Gastrocnemius medialis (tissue), 4 donors: ENCODE results near the gene MYD88. TPM values are rescaled to one million over a fixed set of nuclear protein-coding genes. Genes with fewer than 3 reads are reported as not detected.

Source experiments
- ATAC-seq, 2 donors: fragments of 150-250 bp; one replicate each; pipeline ENCODE4 v1.9.1; 2016
- DNase-seq, 2 donors: peaks; one replicate each; pipeline ENCODE4 v3.0.0-alpha.2; 2019
- H3K27ac ChIP-seq, 4 donors: fragments of 200-600 bp; sonication (generic); 1 replicate in 1 of 4; 2 replicates in 3 of 4; pipeline ENCODE4 v1.5.1; 2016 to 2018; ENCODE audit warnings: mild to moderate bottlenecking in 2 of 4, moderate library complexity in 1 of 4
- H3K27me3 ChIP-seq, 3 donors: fragments of 200-600 bp; sonication (generic) in 2 of 3; 1 replicate in 1 of 3; 2 replicates in 2 of 3; pipeline versions ENCODE4 v1.5.1 to v1.6.0; 2016 to 2019; ENCODE audit warnings: mild to moderate bottlenecking in 1 of 3, moderate library complexity in 1 of 3
- H3K36me3 ChIP-seq, 2 donors: fragments of 200-600 bp; sonication (generic) in 1 of 2; one replicate each; pipeline ENCODE4 v1.5.1; 2017 to 2018
- H3K4me1 ChIP-seq, 2 donors: fragments of 200-600 bp; sonication (generic) in 1 of 2; one replicate each; pipeline ENCODE4 v1.5.1; 2016 to 2017; ENCODE audit warnings: mild to moderate bottlenecking in 2 of 2
- H3K4me3 ChIP-seq, 4 donors: fragments of 200-600 bp; sonication (generic) in 3 of 4; 1 replicate in 1 of 4; 2 replicates in 3 of 4; pipeline ENCODE4 v1.5.1; 2016 to 2019; ENCODE audit warnings: mild to moderate bottlenecking in 2 of 4
- H3K9me3 ChIP-seq, 3 donors: fragments of 200-600 bp; sonication (generic) in 2 of 3; 1 replicate in 1 of 3; 2 replicates in 2 of 3; pipeline ENCODE4 v1.5.1; 2016 to 2019
- POLR2A ChIP-seq, 2 donors: fragments of 450-650 bp; IDR thresholded peaks; one replicate each; pipeline ENCODE4 v1.6.1; 2017; ENCODE audit warnings: antibody characterized with exemption in 2 of 2, mild to moderate bottlenecking in 2 of 2, moderate library complexity in 2 of 2
- in situ Hi-C, 4 donors: fragments of 200-750 bp; cut with MboI; loops; one replicate each; pipeline versions ENCODE4 v1.15.0 to v1.8.0; 2017; ENCODE audit warnings: low sequenced_read_pairs in 4 of 4
- intact Hi-C: fragments of 100-400 bp; cut with DNase I; formaldehyde crosslinking; loops from one replicate; pipeline ENCODE4 v1.15.1; 2023; ENCODE audit warnings: low total_unique reads
- total RNA-seq, 4 donors: library from RNA; depleted of rRNA; stranded (reverse); fragments of >200 nt; gene quantifications; one replicate each; pipeline versions ENCODE4 v1.1.0 to v1.2.3, GENCODE V29; 2016
- TF ChIP-seq, protein P1 (sequence below), 5 experiments: fragments of 450-650 bp in 3 of 5; fragments of 200-600 bp in 2 of 5; sonication (generic) in 2 of 5; IDR thresholded peaks in 4 of 5; conservative IDR thresholded peaks in 1 of 5; 1 replicate in 4 of 5; 2 replicates in 1 of 5; pipeline ENCODE4 v1.5.1; 2016 to 2019; ENCODE audit warnings: antibody characterized with exemption in 5 of 5, mild to moderate bottlenecking in 3 of 5, moderate library complexity in 3 of 5

Gene MYD88
- total RNA-seq, 4 donors from 2014 or later: 2.1 to 6.6 (median 3.3) TPM

GRCh38 chr3:38153221-38153620 lies 14.8 kb downstream of the MYD88 start:
- Histone ChIP-seq H3K36me3 (no peaks in the 10 kb centered on the region), H3K4me1 (no peaks in the 10 kb centered on the region), H3K27ac (no peak overlapping the region), H3K9me3 (no peaks in the 10 kb centered on the region), H3K27me3 (no peaks in the 10 kb centered on the region), H3K4me3 (no peak overlapping the region)
- no peak for DNase-seq
- intact Hi-C loops: no loop called here
- TF ChIP-seq POLR2A (IDR thresholded peaks at IDR 0.05): no peak
- TF ChIP-seq, protein P1, sequence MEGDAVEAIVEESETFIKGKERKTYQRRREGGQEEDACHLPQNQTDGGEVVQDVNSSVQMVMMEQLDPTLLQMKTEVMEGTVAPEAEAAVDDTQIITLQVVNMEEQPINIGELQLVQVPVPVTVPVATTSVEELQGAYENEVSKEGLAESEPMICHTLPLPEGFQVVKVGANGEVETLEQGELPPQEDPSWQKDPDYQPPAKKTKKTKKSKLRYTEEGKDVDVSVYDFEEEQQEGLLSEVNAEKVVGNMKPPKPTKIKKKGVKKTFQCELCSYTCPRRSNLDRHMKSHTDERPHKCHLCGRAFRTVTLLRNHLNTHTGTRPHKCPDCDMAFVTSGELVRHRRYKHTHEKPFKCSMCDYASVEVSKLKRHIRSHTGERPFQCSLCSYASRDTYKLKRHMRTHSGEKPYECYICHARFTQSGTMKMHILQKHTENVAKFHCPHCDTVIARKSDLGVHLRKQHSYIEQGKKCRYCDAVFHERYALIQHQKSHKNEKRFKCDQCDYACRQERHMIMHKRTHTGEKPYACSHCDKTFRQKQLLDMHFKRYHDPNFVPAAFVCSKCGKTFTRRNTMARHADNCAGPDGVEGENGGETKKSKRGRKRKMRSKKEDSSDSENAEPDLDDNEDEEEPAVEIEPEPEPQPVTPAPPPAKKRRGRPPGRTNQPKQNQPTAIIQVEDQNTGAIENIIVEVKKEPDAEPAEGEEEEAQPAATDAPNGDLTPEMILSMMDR (IDR thresholded peaks at IDR 0.05 in 4 of 5, conservative IDR thresholded peaks at IDR 0.05 in 1 of 5): no peak
- in situ Hi-C loops: no loop called here
- no peak for ATAC-seq

DNA sequence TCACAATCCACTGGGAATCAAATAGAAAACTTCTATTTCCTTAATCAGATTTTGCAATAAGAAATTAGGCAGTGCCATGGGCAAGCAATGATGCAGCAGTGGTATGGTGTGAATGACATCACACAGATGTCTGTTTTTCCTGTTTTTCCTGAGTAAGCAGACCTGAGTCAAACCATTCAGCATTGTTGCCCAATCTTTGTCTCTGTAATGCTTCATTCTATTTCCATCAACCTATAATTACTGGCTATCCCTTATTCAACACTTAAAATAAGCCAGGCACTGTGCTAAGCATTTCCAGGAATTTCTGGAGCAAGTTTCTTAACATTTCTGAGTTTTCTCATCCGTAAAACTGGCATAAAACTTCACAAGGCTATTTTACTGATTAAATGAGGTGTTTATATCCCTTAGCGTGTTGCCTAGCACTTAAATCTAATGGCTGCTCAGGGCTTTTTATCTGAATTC lies 15.6 kb downstream of the MYD88 start:
- Histone ChIP-seq H3K36me3 (no peaks in the 10 kb centered on the region), H3K27me3 (no peaks in the 10 kb centered on the region), H3K4me1 (no peaks in the 10 kb centered on the region), H3K9me3 (no peaks in the 10 kb centered on the region), H3K27ac (no peak overlapping the region), H3K4me3 (no peak overlapping the region)
- DNase-seq (no peak), ATAC-seq (no peak)
- intact Hi-C loops: no loop called here
- TF ChIP-seq, protein P1 (IDR thresholded peaks at IDR 0.05 in 4 of 5, conservative IDR thresholded peaks at IDR 0.05 in 1 of 5): no peak
- no peak for TF ChIP-seq POLR2A (IDR thresholded peaks at IDR 0.05)
- in situ Hi-C loops: no loop called here

- H3K36me3 ChIP-seq: no peaks in the 10 kb centered on the region
- intact Hi-C loops (no loop called here), in situ Hi-C loops (no loop called here)
- no peaks in the 10 kb centered on the region for H3K27me3 ChIP-seq
- H3K4me3 ChIP-seq: no peak overlapping the region
- H3K9me3 ChIP-seq: no peaks in the 10 kb centered on the region
- no peaks in the 10 kb centered on the region for H3K4me1 ChIP-seq
- ATAC-seq (no peak), DNase-seq (no peak)
- H3K27ac ChIP-seq: no peak overlapping the region
- TF ChIP-seq, protein P1 (IDR thresholded peaks at IDR 0.05 in 4 of 5, conservative IDR thresholded peaks at IDR 0.05 in 1 of 5): no peak
- TF ChIP-seq POLR2A (IDR thresholded peaks at IDR 0.05): no peak
These were observed 16.3 kb downstream of the MYD88 start for GRCh38 chr3:38154625-38155255.

GRCh38 chr3:38155825-38156224 lies 17.4 kb downstream of the MYD88 start:
- H3K27me3 ChIP-seq: no peaks in the 10 kb centered on the region
- TF ChIP-seq, protein P1 (IDR thresholded peaks at IDR 0.05 in 4 of 5, conservative IDR thresholded peaks at IDR 0.05 in 1 of 5): no peak
- no peak for TF ChIP-seq POLR2A (IDR thresholded peaks at IDR 0.05)
- no peak overlapping the region for H3K27ac ChIP-seq
- intact Hi-C loops (no loop called here), in situ Hi-C loops (no loop called here)
- no peaks in the 10 kb centered on the region for H3K4me1 ChIP-seq
- no peaks in the 10 kb centered on the region for H3K9me3 ChIP-seq
- DNase-seq: no peak
- ATAC-seq: no peak
- no peak overlapping the region for H3K4me3 ChIP-seq
- H3K36me3 ChIP-seq: no peaks in the 10 kb centered on the region

DNA sequence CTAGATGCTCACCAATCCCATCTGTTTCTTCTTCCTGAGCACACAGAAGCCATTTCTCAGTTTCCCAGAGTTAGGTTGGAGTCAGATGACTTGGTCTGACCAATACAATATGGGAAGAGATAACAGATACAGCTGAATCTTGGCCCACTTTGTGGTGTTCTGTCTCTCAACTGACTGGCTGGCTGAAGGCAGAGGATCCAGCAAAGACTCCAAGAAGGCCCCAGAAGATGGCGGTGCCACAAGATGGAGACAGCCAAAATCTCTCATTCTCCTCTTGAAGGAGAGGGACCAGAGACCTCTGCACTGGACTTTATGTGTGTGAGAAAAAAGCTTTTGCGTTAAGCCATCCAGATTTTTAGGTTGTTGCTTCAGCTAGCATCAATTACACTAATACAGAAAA lies 18.7 kb downstream of the MYD88 start:
- no peaks in the 10 kb centered on the region for H3K36me3 ChIP-seq
- H3K27ac ChIP-seq: no peak overlapping the region
- no peaks in the 10 kb centered on the region for H3K9me3 ChIP-seq
- no peak for ATAC-seq
- TF ChIP-seq, protein P1 (IDR thresholded peaks at IDR 0.05 in 4 of 5, conservative IDR thresholded peaks at IDR 0.05 in 1 of 5): no peak
- TF ChIP-seq POLR2A (IDR thresholded peaks at IDR 0.05): no peak
- intact Hi-C loops (no loop called here), in situ Hi-C loops (no loop called here)
- no peaks in the 10 kb centered on the region for H3K27me3 ChIP-seq
- DNase-seq: no peak
- no peaks in the 10 kb centered on the region for H3K4me1 ChIP-seq
- no peak overlapping the region for H3K4me3 ChIP-seq
